HT-29 (cell line): ENCODE measurements around the gene RAB3C. TPM values are rescaled to one million over a fixed set of nuclear protein-coding genes. Genes with fewer than 3 reads are reported as not detected.

Experiments
- DNase-seq: peaks from one replicate; pipeline ENCODE4 v3.0.0-alpha.2; 2015; ENCODE audit warnings: low spot score
- total RNA-seq: library from RNA; depleted of rRNA; stranded (reverse); fragments of >200 nt; shearing (Covaris generic); gene quantifications from 2 replicates; pipeline ENCODE4 v1.2.3, GENCODE V29; 2014

RAB3C gene
- total RNA-seq, 1 experiment from 2014 or later: not detected

GRCh38 chr5:58724992-58725391, 142.1 kb downstream of the RAB3C start:
- DNase-seq: no peak

GRCh38 chr5:58731641-58732040, 148.8 kb downstream of the RAB3C start:
- no peak for DNase-seq

- DNase-seq: no peak
Observed at GRCh38 chr5:58735637-58736036, 152.8 kb downstream of the RAB3C start.

- no peak for DNase-seq
Observed at GRCh38 chr5:58736214-58736613, 153.3 kb downstream of the RAB3C start.

GRCh38 chr5:58737671-58738070, 154.8 kb downstream of the RAB3C start:
- no peak for DNase-seq

- no peak for DNase-seq
Observed at GRCh38 chr5:58738336-58738735, 155.5 kb downstream of the RAB3C start.

- no peak for DNase-seq
Observed at GRCh38 chr5:58739051-58739450, 156.2 kb downstream of the RAB3C start.

- no peak for DNase-seq
Observed at GRCh38 chr5:58740956-58741355, 158.1 kb downstream of the RAB3C start.

- DNase-seq: no peak
Observed at GRCh38 chr5:58745350-58745749, 162.5 kb downstream of the RAB3C start.

- DNase-seq: no peak
Observed at GRCh38 chr5:58746321-58746720, 163.4 kb downstream of the RAB3C start.

- DNase-seq: no peak
Observed at GRCh38 chr5:58750036-58750435, 167.2 kb downstream of the RAB3C start.

- peak; percentile 20 for DNase-seq
Observed at GRCh38 chr5:58751222-58751837, 168.5 kb downstream of the RAB3C start.

- no peak for DNase-seq
Observed at GRCh38 chr5:58752104-58752503, 169.2 kb downstream of the RAB3C start.

- DNase-seq: no peak
Observed at GRCh38 chr5:58753446-58753845, 170.6 kb downstream of the RAB3C start.

- DNase-seq: no peak
Observed at GRCh38 chr5:58754250-58754649, 171.4 kb downstream of the RAB3C start.

- no peak for DNase-seq
Observed at GRCh38 chr5:58755397-58755796, 172.5 kb downstream of the RAB3C start.

- DNase-seq: no peak
Observed at GRCh38 chr5:58759745-58760144, 176.9 kb downstream of the RAB3C start.

- no peak for DNase-seq
Observed at GRCh38 chr5:58760222-58760621, 177.3 kb downstream of the RAB3C start.

- no peak for DNase-seq
Observed at GRCh38 chr5:58761407-58761806, 178.5 kb downstream of the RAB3C start.

- DNase-seq: no peak
Observed at GRCh38 chr5:58763390-58763789, 180.5 kb downstream of the RAB3C start.

GRCh38 chr5:58764199-58764598, 181.3 kb downstream of the RAB3C start:
- DNase-seq: no peak

GRCh38 chr5:58765058-58765457, 182.2 kb downstream of the RAB3C start:
- no peak for DNase-seq

GRCh38 chr5:58767104-58767503, 184.2 kb downstream of the RAB3C start:
- no peak for DNase-seq

- DNase-seq: no peak
Observed at GRCh38 chr5:58770136-58770535, 187.3 kb downstream of the RAB3C start.
